GM12864 (cell line): Measurements from ENCODE around the gene ATP5F1D.

ENCODE experiments used
- DNase-seq: peaks from one replicate; pipeline ENCODE4 v3.0.0-alpha.2; 2011; ENCODE audit warnings: low read depth
- H3K4me3 ChIP-seq: 2 replicates; pipeline ENCODE4 v1.5.1; 2011; ENCODE audit warnings: mild to moderate bottlenecking, low read depth, low read length, control low read depth
- CTCF ChIP-seq: IDR thresholded peaks from 2 replicates; pipeline ENCODE4 v1.5.1; 2011; ENCODE audit warnings: low read depth, mild to moderate bottlenecking, moderate library complexity, low read length, control low read depth, inconsistent platforms; ENCODE audit errors: missing control alignments

ATP5F1D gene

GRCh38 chr19:1217366-1217765 lies 24.2 kb upstream of the ATP5F1D start:
- no peak for DNase-seq
- no peak for TF ChIP-seq CTCF
- H3K4me3 ChIP-seq: no peak overlapping the region

- TF ChIP-seq CTCF: no peak
- no peak overlapping the region for H3K4me3 ChIP-seq
- no peak for DNase-seq
Observed at GRCh38 chr19:1218751-1219567, 22.6 kb upstream of the ATP5F1D start.

GRCh38 chr19:1219786-1220476 lies 21.6 kb upstream of the ATP5F1D start:
- TF ChIP-seq CTCF: no peak
- DNase-seq: no peak
- no peak overlapping the region for H3K4me3 ChIP-seq

- peak; percentile 32 for TF ChIP-seq CTCF
- H3K4me3 ChIP-seq: no peak overlapping the region
- no peak for DNase-seq
Observed at GRCh38 chr19:1220477-1220930, 21.0 kb upstream of the ATP5F1D start.

- H3K4me3 ChIP-seq: no peak overlapping the region
- no peak for DNase-seq
- TF ChIP-seq CTCF: peak; percentile 51
Observed at GRCh38 chr19:1220976-1221903, 20.3 kb upstream of the ATP5F1D start.

- no peak for TF ChIP-seq CTCF
- DNase-seq: no peak
- no peak overlapping the region for H3K4me3 ChIP-seq
Observed at GRCh38 chr19:1221904-1222255, 19.7 kb upstream of the ATP5F1D start.
